ENCODE data around the gene CEACAM8. TPM values are rescaled to one million over a fixed set of nuclear protein-coding genes. Genes with fewer than 3 reads are reported as not detected.

CEACAM8 gene
- total and polyA plus RNA-seq, 7 donors, result 0.03 to 0.25 TPM; not detected in 5

DNA sequence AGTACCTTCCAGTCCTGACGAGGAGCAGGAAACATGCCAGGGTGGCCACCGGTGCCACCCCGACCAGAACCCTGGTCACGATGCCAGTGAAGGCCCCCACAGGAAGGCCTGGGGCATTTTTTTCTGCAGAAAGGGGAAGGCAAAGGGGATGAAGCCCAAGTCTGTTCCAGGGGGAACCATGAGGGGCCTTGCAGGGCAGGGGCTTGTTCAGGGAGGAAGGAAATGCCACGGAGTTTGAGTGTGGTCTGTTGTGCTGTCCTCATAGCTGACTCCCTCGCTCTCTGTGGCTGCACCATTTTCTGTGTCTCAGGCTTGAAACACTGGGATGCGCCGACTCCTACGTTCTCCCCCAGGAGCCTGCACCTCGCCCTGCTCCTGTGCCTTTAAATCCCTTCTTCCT lies 38.9 kb downstream of the CEACAM8 start:
- intact Hi-C loops (cut with DNase I), result no loop called here
- Histone ChIP-seq H3K36me3 (ENCODE audit: insufficient read depth in 1 of 2, low read depth in 1 of 2) (no peaks in the 10 kb centered on the region), H3K4me1 (no peaks in the 10 kb centered on the region), H3K27me3 (ENCODE audit: insufficient read depth in 3 of 3, low read length in 2 of 3) (no peaks in the 10 kb centered on the region), H3K9me3 (no peaks in the 10 kb centered on the region), H3K4me3 (no peak overlapping the region), H3K27ac (no peak overlapping the region)
- DNase-seq (no peak), ATAC-seq (no peak)
- TF ChIP-seq, protein P1, sequence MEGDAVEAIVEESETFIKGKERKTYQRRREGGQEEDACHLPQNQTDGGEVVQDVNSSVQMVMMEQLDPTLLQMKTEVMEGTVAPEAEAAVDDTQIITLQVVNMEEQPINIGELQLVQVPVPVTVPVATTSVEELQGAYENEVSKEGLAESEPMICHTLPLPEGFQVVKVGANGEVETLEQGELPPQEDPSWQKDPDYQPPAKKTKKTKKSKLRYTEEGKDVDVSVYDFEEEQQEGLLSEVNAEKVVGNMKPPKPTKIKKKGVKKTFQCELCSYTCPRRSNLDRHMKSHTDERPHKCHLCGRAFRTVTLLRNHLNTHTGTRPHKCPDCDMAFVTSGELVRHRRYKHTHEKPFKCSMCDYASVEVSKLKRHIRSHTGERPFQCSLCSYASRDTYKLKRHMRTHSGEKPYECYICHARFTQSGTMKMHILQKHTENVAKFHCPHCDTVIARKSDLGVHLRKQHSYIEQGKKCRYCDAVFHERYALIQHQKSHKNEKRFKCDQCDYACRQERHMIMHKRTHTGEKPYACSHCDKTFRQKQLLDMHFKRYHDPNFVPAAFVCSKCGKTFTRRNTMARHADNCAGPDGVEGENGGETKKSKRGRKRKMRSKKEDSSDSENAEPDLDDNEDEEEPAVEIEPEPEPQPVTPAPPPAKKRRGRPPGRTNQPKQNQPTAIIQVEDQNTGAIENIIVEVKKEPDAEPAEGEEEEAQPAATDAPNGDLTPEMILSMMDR (IDR thresholded peaks at IDR 0.05), result no peak
- WGBS, 3 donors, result 50 to 59% (median 54%) methylated on average over 10 of the region's 10 CpGs

DNA sequence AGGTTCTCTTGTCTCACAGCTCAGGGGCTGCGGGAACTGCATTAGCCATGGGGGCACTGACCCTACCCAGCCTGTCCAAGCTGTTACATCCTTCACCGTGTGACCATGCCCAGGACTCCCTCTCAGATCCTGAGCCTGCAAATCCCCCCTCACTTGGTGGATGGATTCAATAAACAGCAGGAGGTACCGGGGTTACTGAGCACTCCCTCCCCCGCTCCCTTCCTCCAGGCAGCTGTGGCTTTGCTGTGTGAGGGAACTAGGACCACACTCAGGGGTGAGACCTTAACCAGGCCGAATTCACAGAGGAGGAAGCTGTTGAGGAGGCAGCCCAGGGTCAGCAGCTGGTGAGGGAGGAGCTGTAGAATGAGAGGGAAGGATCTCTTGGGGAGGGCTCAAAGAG lies 39.4 kb downstream of the CEACAM8 start:
- no peak overlapping the region for H3K4me3 ChIP-seq
- no peak overlapping the region for H3K27ac ChIP-seq
- ATAC-seq (no peak), DNase-seq (no peak)
- intact Hi-C loops (cut with DNase I), result no loop called here
- H3K27me3 ChIP-seq (ENCODE audit: insufficient read depth in 3 of 3, low read length in 2 of 3), result no peaks in the 10 kb centered on the region
- H3K4me1 ChIP-seq, result no peaks in the 10 kb centered on the region
- WGBS, 3 donors, result 25 to 27% (median 26%) methylated on average over 5 of the region's 5 CpGs
- H3K36me3 ChIP-seq (ENCODE audit: insufficient read depth in 1 of 2, low read depth in 1 of 2), result no peaks in the 10 kb centered on the region
- no peaks in the 10 kb centered on the region for H3K9me3 ChIP-seq
- TF ChIP-seq, protein P1 (IDR thresholded peaks at IDR 0.05), result no peak

- no peaks in the 10 kb centered on the region for H3K4me1 ChIP-seq
- TF ChIP-seq, protein P1 (IDR thresholded peaks at IDR 0.05), result no peak
- H3K9me3 ChIP-seq, result no peaks in the 10 kb centered on the region
- ATAC-seq (no peak), DNase-seq (no peak)
- 83 to 96% (median 89%) methylated on average over 3 of the region's 3 CpGs for WGBS, 3 donors
- no peaks in the 10 kb centered on the region for H3K27me3 ChIP-seq (ENCODE audit: insufficient read depth in 3 of 3, low read length in 2 of 3)
- H3K27ac ChIP-seq, result no peak overlapping the region
- H3K36me3 ChIP-seq (ENCODE audit: insufficient read depth in 1 of 2, low read depth in 1 of 2), result no peaks in the 10 kb centered on the region
- intact Hi-C loops (cut with DNase I), result no loop called here
- no peak overlapping the region for H3K4me3 ChIP-seq
Measured at GRCh38 chr19:42554046-42554575, 40.6 kb downstream of the CEACAM8 start.

GRCh38 chr19:42553292-42554045 lies 41.3 kb downstream of the CEACAM8 start:
- TF ChIP-seq, protein P1 (IDR thresholded peaks at IDR 0.05), result no peak
- Histone ChIP-seq H3K9me3 (no peaks in the 10 kb centered on the region), H3K27ac (no peak overlapping the region), H3K36me3 (ENCODE audit: insufficient read depth in 1 of 2, low read depth in 1 of 2) (no peaks in the 10 kb centered on the region), H3K4me3 (no peak overlapping the region), H3K27me3 (ENCODE audit: insufficient read depth in 3 of 3, low read length in 2 of 3) (no peaks in the 10 kb centered on the region), H3K4me1 (no peaks in the 10 kb centered on the region)
- 64 to 73% (median 70%) methylated on average over 8 of the region's 8 CpGs for WGBS, 3 donors
- ATAC-seq, result peak in 1 of 4 donors; percentile 42
- DNase-seq, result no peak
- intact Hi-C loops (cut with DNase I), result no loop called here

Measured in psoas muscle (tissue), 8 donors.